VCaP (cell line): ENCODE results near the gene CHTF18.

Experiments
- H3K27ac ChIP-seq: fragments of 450-650 bp; 2 replicates; pipeline ENCODE4 v1.5.1; 2017
- CTCF ChIP-seq: fragments of 450-650 bp; conservative IDR thresholded peaks from 2 replicates; pipeline ENCODE4 v1.5.1; 2017; ENCODE audit warnings: mild to moderate bottlenecking, moderate library complexity

Gene CHTF18

GRCh38 chr16:766820-767640, 21.4 kb upstream of the CHTF18 start:
- no peak for TF ChIP-seq CTCF
- no peak overlapping the region for H3K27ac ChIP-seq

- TF ChIP-seq CTCF = no peak
Measured at GRCh38 chr16:767743-768235, 20.6 kb upstream of the CHTF18 start.

GRCh38 chr16:768428-768827, 20.0 kb upstream of the CHTF18 start:
- no peak overlapping the region for H3K27ac ChIP-seq
- TF ChIP-seq CTCF = no peak

More at GRCh38 chr16:767743-768235, 20.6 kb upstream of the CHTF18 start:
- no peak overlapping the region for H3K27ac ChIP-seq

GRCh38 chr16:769184-769784, 19.1 kb upstream of the CHTF18 start:
- no peak overlapping the region for H3K27ac ChIP-seq
- no peak for TF ChIP-seq CTCF

GRCh38 chr16:769934-770333, 18.5 kb upstream of the CHTF18 start:
- H3K27ac ChIP-seq = no peak overlapping the region
- no peak for TF ChIP-seq CTCF

GRCh38 chr16:770411-770810, 18.0 kb upstream of the CHTF18 start:
- no peak for TF ChIP-seq CTCF

GRCh38 chr16:772959-773358, 15.5 kb upstream of the CHTF18 start:
- H3K27ac ChIP-seq = no peak overlapping the region
- TF ChIP-seq CTCF = no peak

More at GRCh38 chr16:770411-770810, 18.0 kb upstream of the CHTF18 start:
- no peak overlapping the region for H3K27ac ChIP-seq
